Measurements from ENCODE around the gene EPS8L3. TPM values are rescaled to one million over a fixed set of nuclear protein-coding genes. Genes with fewer than 3 reads are reported as not detected.
A peak's percentile ranks its signal among the peaks of the same experiment; 100 is the strongest.

The EPS8L3 gene
- polyA plus RNA-seq, 1 of the 3 experiments (the other 2 are of a cell fraction) = not detected

DNA sequence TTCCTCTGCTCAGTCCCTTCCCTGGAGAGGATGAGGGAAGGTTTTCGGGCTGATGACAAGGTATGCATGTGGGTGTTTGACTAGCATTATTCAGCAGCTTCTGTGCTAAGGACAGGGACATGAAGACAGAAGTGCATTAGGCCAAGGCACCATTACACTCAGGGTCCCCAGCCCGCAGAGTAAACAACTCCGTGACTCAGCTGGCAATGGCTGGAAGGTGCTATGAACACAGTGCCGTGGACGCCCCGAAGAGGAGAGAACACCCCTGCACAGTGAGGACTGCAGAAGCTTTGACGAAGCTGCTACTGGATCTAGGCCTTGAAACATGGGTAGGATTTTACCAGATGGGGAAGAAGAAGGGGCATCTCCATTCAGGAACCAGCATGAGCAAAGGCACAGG lies 13.7 kb upstream of the EPS8L3 start:
- H3K9ac ChIP-seq = no peak overlapping the region
- H3K79me2 ChIP-seq (ENCODE audit: insufficient read depth) = no peaks in the 10 kb centered on the region
- DNase-seq = no peak
- H3K4me1 ChIP-seq (ENCODE audit: control insufficient read depth in 1 of 2, insufficient read depth in 2 of 2, low read depth in 1 of 2, low read length in 1 of 2) = peaks cover 0 to 13% of the 10 kb centered on the region in 2 experiments; a peak in 1 of 4 replicates
- ChIA-PET POLR2A (interaction anchor here (0.8 to 2.3 kb wide), 4 partner anchors 8 to 235 kb away, joined by 3 to 12 read pairs (median 4); partner anchors contain the start of gene AHCYL1), CTCF (interaction anchor here (0.7 to 27.7 kb wide), 64 partner anchors 9 to 288 kb away, joined by 3 to 822 read pairs (median 4); partner anchors contain the start of genes AHCYL1, GNAI3, GPR61 and STRIP1)
- no peaks in the 10 kb centered on the region for H3F3A ChIP-seq (replicated peaks; ENCODE audit: insufficient read depth)
- peaks cover 3% of the 10 kb centered on the region; the same call in 1 of the 2 replicates for H3K9me3 ChIP-seq
- no peaks in the 10 kb centered on the region for H3K9me2 ChIP-seq
- H3K4me3 ChIP-seq (ENCODE audit: low read depth in 2 of 2, low read length in 1 of 2) = no peak overlapping the region
- H3K4me2 ChIP-seq = no peak overlapping the region
- 91% methylated on average over 7 of the region's 7 CpGs for WGBS (ENCODE audit: low lambda C conversion rate)
- H3K27ac ChIP-seq (ENCODE audit: low read depth in 2 of 2, low read length in 1 of 2) = no peak overlapping the region
- H4K20me1 ChIP-seq (ENCODE audit: insufficient read depth) = no peaks in the 10 kb centered on the region
- no peak for TF ChIP-seq RXRA (IDR thresholded peaks at IDR 0.05; ENCODE audit: borderline replicate concordance, low read depth)
- TF ChIP-seq EZH2phosphoT487 (IDR thresholded peaks at IDR 0.05; ENCODE audit: borderline replicate concordance, low read depth) = no peak
- TF ChIP-seq JUND (IDR thresholded peaks at IDR 0.05) = no peak
- TF ChIP-seq GATA2 (CRISPR knock-in tag; IDR thresholded peaks at IDR 0.05) = no peak
- TF ChIP-seq, protein P1, sequence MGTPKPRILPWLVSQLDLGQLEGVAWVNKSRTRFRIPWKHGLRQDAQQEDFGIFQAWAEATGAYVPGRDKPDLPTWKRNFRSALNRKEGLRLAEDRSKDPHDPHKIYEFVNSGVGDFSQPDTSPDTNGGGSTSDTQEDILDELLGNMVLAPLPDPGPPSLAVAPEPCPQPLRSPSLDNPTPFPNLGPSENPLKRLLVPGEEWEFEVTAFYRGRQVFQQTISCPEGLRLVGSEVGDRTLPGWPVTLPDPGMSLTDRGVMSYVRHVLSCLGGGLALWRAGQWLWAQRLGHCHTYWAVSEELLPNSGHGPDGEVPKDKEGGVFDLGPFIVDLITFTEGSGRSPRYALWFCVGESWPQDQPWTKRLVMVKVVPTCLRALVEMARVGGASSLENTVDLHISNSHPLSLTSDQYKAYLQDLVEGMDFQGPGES (IDR thresholded peaks at IDR 0.05; ENCODE audit: low read depth, low read length) = no peak
- TF ChIP-seq NRF1 (IDR thresholded peaks at IDR 0.05; ENCODE audit: low read depth, low read length) = no peak
- TF ChIP-seq CHD2 (IDR thresholded peaks at IDR 0.05; ENCODE audit: low read length, partially characterized antibody) = no peak
- H2AFZ ChIP-seq (ENCODE audit: low read depth) = peak overlapping the region; percentile 30; the same call in 1 of the 2 replicates
- H3K36me3 ChIP-seq (replicated peaks in 1 of 2; ENCODE audit: control insufficient read depth in 1 of 2, insufficient read depth in 2 of 2, low read length in 1 of 2) = peaks cover 0 to 3% of the 10 kb centered on the region in 2 experiments
- no peaks in the 10 kb centered on the region for H3K27me3 ChIP-seq (ENCODE audit: insufficient read depth)

DNA sequence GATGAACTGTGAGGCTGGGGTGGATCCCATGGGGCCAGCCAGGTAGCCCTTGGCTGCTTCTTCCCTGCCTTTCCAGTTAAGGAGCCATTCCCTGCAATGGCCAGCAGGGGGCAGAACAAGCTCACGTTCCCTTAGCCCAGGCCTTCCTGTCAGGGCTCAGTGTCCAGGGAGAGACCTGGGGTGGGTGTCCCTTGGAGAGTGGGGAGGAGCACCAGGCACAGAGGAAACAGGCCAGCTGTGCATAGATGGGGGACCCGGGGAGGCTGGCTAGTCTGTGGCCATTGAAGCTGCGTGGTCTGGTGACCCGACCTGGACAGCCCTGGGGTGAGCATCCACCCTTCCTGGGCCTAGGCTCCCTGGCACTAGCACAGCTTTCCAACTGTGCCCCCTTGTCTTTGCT lies 13.2 kb upstream of the EPS8L3 start:
- Histone ChIP-seq H4K20me1 (ENCODE audit: insufficient read depth) (no peaks in the 10 kb centered on the region), H3K4me3 (ENCODE audit: low read depth in 2 of 2, low read length in 1 of 2) (no peak overlapping the region; a peak in 1 of 4 replicates), H3K27ac (ENCODE audit: low read depth in 2 of 2, low read length in 1 of 2) (no peak overlapping the region; a peak in 1 of 4 replicates), H3F3A (replicated peaks; ENCODE audit: insufficient read depth) (no peaks in the 10 kb centered on the region), H3K79me2 (ENCODE audit: insufficient read depth) (no peaks in the 10 kb centered on the region), H3K9ac (no peak overlapping the region), H3K4me2 (no peak overlapping the region), H3K9me3 (peaks cover 3% of the 10 kb centered on the region; the same call in 1 of the 2 replicates), H2AFZ (ENCODE audit: low read depth) (peak overlapping the region; percentile 30; the same call in 1 of the 2 replicates), H3K4me1 (ENCODE audit: control insufficient read depth in 1 of 2, insufficient read depth in 2 of 2, low read depth in 1 of 2, low read length in 1 of 2) (peaks cover 0 to 13% of the 10 kb centered on the region in 2 experiments; a peak in 1 of 4 replicates), H3K36me3 (replicated peaks in 1 of 2; ENCODE audit: control insufficient read depth in 1 of 2, insufficient read depth in 2 of 2, low read length in 1 of 2) (peaks cover 0 to 3% of the 10 kb centered on the region in 2 experiments), H3K27me3 (ENCODE audit: insufficient read depth) (no peaks in the 10 kb centered on the region), H3K9me2 (no peaks in the 10 kb centered on the region)
- ChIA-PET CTCF (interaction anchor here (0.7 to 27.7 kb wide), 66 partner anchors 8 to 287 kb away, joined by 3 to 822 read pairs (median 4); partner anchors contain the start of genes AHCYL1, GPR61 and STRIP1), POLR2A (interaction anchor here (0.6 to 2.3 kb wide), 5 partner anchors 9 to 235 kb away, joined by 3 to 12 read pairs (median 4); partner anchors contain the start of genes AHCYL1 and GNAI3)
- peak; percentile 90 for DNase-seq
- TF ChIP-seq, protein P2, sequence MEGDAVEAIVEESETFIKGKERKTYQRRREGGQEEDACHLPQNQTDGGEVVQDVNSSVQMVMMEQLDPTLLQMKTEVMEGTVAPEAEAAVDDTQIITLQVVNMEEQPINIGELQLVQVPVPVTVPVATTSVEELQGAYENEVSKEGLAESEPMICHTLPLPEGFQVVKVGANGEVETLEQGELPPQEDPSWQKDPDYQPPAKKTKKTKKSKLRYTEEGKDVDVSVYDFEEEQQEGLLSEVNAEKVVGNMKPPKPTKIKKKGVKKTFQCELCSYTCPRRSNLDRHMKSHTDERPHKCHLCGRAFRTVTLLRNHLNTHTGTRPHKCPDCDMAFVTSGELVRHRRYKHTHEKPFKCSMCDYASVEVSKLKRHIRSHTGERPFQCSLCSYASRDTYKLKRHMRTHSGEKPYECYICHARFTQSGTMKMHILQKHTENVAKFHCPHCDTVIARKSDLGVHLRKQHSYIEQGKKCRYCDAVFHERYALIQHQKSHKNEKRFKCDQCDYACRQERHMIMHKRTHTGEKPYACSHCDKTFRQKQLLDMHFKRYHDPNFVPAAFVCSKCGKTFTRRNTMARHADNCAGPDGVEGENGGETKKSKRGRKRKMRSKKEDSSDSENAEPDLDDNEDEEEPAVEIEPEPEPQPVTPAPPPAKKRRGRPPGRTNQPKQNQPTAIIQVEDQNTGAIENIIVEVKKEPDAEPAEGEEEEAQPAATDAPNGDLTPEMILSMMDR (IDR thresholded peaks at IDR 0.05) = peak; percentile 91
- TF ChIP-seq EP300 (IDR thresholded peaks at IDR 0.05; ENCODE audit: borderline replicate concordance in 1 of 2, low read depth in 1 of 2, low read length in 1 of 2) = no peak
- TF ChIP-seq GATA2 (CRISPR knock-in tag; IDR thresholded peaks at IDR 0.05) = no peak
- 0 out of 2 replicates have a peak, but pooled peaks have one; percentile 24 for TF ChIP-seq NRF1 (IDR thresholded peaks at IDR 0.05; ENCODE audit: low read depth, low read length)
- TF ChIP-seq SMC3 (IDR thresholded peaks at IDR 0.05; ENCODE audit: low read depth, low read length) = peak; percentile 100
- TF ChIP-seq RAD21 (IDR thresholded peaks at IDR 0.05; ENCODE audit: low read length) = peak; percentile 100
- TF ChIP-seq MEF2A (IDR thresholded peaks at IDR 0.05; ENCODE audit: borderline replicate concordance, low read depth) = no peak
- WGBS (ENCODE audit: low lambda C conversion rate) = 20% methylated on average over 2 of the region's 4 CpGs
